K562 treated with DMSO at 1 percent for 12 hours (cell line): ENCODE measurements around the gene AGAP4. TPM values are rescaled to one million over a fixed set of nuclear protein-coding genes. Genes with fewer than 3 reads are reported as not detected.

Experiments
- total RNA-seq: library from RNA; unstranded; fragments of 300-600 nt; gene quantifications from 2 replicates; pipeline ENCODE4 v1.2.3, GENCODE V29; 2022; ENCODE audit not compliant: insufficient read depth

Gene AGAP4
- 5.7 and 14.7 TPM in 2 replicates for total RNA-seq

GRCh38 chr10:45847400-45847799 is at the start of gene AGAP4:
TSS of gene AGAP4 (minus strand) at chr10:45847500. CDS start at chr10:45847347, 153 bp downstream.

Other genes starting within 250 kb of the AGAP4 start
- 0.88 and 1.8 TPM in 2 replicates for gene ZFAND4, start 174.7 kb downstream of the AGAP4 start, total RNA-seq
- gene WASHC2C, start 120.2 kb downstream of the AGAP4 start, total RNA-seq: 11.7 and 32.4 TPM in 2 replicates
- gene TIMM23, start 125.0 kb upstream of the AGAP4 start, total RNA-seq: 88.2 and 111 TPM in 2 replicates
- 87.9 and 198 TPM in 2 replicates for gene NCOA4, start 183.1 kb upstream of the AGAP4 start, total RNA-seq
- not detected in 2 replicates for gene MSMB, start 198.8 kb upstream of the AGAP4 start, total RNA-seq